Measurements from ENCODE around the gene PEX7. TPM values are rescaled to one million over a fixed set of nuclear protein-coding genes. Genes with fewer than 3 reads are reported as not detected.

Gene PEX7
- total RNA-seq, 2 experiments from 2014 or later = 2.0 to 3.4 TPM

DNA sequence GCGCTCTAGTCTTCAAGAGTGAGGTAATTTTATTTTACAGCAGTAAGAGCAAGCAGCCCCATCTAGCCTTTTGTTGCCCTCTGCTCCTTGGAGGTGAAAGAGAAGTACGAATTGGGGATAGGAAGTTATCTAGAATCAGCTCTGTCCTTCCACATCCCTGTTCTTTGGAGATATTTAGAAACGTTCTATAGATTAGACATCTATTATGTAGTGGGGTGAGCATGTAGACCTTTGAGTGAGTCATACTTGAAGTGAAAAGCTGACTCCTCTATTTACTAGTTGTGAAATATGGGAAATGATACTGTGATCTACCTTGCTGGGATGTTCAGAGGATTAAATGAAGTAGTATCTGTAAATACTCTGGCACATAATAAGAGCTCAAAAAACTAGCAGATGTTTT is 63.7 kb downstream of the PEX7 start:
- no peaks in the 10 kb centered on the region for H3K9me3 ChIP-seq (ENCODE audit: control insufficient read depth in 1 of 2, insufficient read depth in 1 of 2, low read length in 2 of 2)
- Mint-ChIP-seq H3K36me3 (ENCODE audit: low read depth) (peaks cover 26% of the 10 kb centered on the region), H3K27me3 (no peaks in the 10 kb centered on the region), H3K27ac (no peak overlapping the region), H3K4me1 (ENCODE audit: low read depth) (peaks cover 10% of the 10 kb centered on the region), H3K4me3 (no peak overlapping the region), H3K9me3 (no peaks in the 10 kb centered on the region)
- TF ChIP-seq, protein P1, sequence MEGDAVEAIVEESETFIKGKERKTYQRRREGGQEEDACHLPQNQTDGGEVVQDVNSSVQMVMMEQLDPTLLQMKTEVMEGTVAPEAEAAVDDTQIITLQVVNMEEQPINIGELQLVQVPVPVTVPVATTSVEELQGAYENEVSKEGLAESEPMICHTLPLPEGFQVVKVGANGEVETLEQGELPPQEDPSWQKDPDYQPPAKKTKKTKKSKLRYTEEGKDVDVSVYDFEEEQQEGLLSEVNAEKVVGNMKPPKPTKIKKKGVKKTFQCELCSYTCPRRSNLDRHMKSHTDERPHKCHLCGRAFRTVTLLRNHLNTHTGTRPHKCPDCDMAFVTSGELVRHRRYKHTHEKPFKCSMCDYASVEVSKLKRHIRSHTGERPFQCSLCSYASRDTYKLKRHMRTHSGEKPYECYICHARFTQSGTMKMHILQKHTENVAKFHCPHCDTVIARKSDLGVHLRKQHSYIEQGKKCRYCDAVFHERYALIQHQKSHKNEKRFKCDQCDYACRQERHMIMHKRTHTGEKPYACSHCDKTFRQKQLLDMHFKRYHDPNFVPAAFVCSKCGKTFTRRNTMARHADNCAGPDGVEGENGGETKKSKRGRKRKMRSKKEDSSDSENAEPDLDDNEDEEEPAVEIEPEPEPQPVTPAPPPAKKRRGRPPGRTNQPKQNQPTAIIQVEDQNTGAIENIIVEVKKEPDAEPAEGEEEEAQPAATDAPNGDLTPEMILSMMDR (IDR thresholded peaks at IDR 0.05) = no peak
- no peak overlapping the region for H3K4me3 ChIP-seq (ENCODE audit: low read length)
- ATAC-seq (ENCODE audit: poor library complexity) = no peak
- H3K4me1 ChIP-seq (ENCODE audit: insufficient read depth, low read length) = no peaks in the 10 kb centered on the region
- no peak overlapping the region for H3K27ac ChIP-seq (ENCODE audit: low read depth in 1 of 2, low read length in 2 of 2)
- H3K27me3 ChIP-seq (ENCODE audit: control insufficient read depth in 1 of 2, insufficient read depth in 2 of 2, low read length in 2 of 2) = no peaks in the 10 kb centered on the region
- DNase-seq = no peak
- intact Hi-C loops (cut with DNase I, micrococcal nuclease) = no loop called here
- CTCF ChIA-PET = interaction anchor here (0.6 kb wide), 1 partner anchor 40 kb away, joined by 3 read pairs; no protein-coding TSS in a partner anchor
- peaks cover 3% of the 10 kb centered on the region for H3K36me3 ChIP-seq (ENCODE audit: insufficient read depth, low read length)
- POLR2A ChIA-PET = no interaction called here

DNA sequence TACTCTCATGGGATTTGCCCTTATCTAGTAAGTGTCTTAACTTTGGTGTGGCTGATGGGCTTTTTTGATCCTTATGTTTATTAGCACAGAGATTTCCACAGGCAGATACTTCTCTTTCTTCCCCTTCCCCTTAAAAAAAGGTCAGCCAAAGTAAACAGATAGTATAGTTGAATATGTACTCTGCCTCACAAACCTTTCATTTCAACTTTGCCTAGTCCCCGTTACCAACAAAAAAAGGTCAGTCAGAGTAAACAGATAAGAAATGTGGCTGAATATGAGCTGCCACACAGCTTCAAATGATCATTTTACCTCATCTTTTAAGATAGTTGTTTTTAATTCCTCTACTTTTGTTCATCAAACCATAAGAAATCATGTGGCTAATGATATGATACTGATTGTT is 65.6 kb downstream of the PEX7 start:
- ATAC-seq (ENCODE audit: poor library complexity) = no peak
- DNase-seq = no peak
- Histone ChIP-seq H3K9me3 (ENCODE audit: control insufficient read depth in 1 of 2, insufficient read depth in 1 of 2, low read length in 2 of 2) (no peaks in the 10 kb centered on the region), H3K27me3 (ENCODE audit: control insufficient read depth in 1 of 2, insufficient read depth in 2 of 2, low read length in 2 of 2) (no peaks in the 10 kb centered on the region), H3K4me3 (ENCODE audit: low read length) (no peak overlapping the region), H3K4me1 (ENCODE audit: insufficient read depth, low read length) (no peaks in the 10 kb centered on the region), H3K36me3 (ENCODE audit: insufficient read depth, low read length) (peaks cover 3% of the 10 kb centered on the region), H3K27ac (ENCODE audit: low read depth in 1 of 2, low read length in 2 of 2) (no peak overlapping the region)
- H3K4me3 Mint-ChIP-seq = no peak overlapping the region
- H3K36me3 Mint-ChIP-seq (ENCODE audit: low read depth) = peaks cover 21% of the 10 kb centered on the region
- no peaks in the 10 kb centered on the region for H3K9me3 Mint-ChIP-seq
- TF ChIP-seq, protein P1 (IDR thresholded peaks at IDR 0.05) = no peak
- H3K27ac Mint-ChIP-seq = no peak overlapping the region
- intact Hi-C loops (cut with DNase I, micrococcal nuclease) = no loop called here
- ChIA-PET CTCF (no interaction called here), POLR2A (no interaction called here)
- peaks cover 10% of the 10 kb centered on the region for H3K4me1 Mint-ChIP-seq (ENCODE audit: low read depth)
- H3K27me3 Mint-ChIP-seq = no peaks in the 10 kb centered on the region

DNA sequence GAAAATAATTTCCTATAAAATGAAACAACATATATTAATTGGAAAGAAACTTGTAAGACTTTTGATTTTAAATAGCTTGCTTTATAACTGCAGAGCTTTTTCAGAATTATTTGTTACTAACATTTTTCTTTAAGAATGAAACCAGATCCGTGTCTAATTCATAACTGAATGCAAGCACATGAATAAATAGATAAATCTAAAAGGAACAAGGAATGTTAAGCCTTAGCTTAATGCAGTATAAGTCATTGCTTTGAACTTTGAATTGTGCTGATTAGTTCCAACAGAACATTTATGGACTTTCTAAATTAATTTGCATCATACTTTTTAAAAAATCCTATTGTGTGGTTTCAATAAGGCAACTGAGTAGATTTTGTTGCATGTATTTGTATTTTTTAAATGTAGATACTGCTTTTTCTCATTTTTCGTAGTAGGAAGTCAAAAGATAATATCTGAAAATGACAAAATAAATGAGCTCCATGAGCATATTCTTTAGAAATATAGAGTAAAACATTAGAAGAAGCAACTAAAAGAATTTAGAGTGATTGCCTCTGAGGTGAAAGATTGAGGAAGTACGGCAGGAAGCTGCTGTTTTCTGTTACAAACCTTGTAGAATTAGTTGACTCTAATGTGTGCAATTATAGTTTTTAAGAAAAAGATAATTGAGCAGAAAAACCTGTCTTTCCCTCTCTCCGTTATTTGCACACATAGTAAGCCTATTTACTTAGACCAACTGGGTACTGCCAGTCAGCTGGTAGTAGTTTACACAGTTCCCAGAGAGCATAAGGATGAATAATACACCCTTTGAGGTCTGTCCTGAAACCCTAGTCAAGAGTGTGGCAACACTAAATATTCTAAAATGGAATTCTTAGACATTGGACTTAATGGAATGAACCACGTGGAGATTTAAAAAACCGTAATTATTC is 67.1 kb downstream of the PEX7 start:
- intact Hi-C loops (cut with DNase I, micrococcal nuclease) = no loop called here

More for the DNA sequence above, 67.1 kb downstream of the PEX7 start:
- Mint-ChIP-seq H3K27me3 (no peaks in the 10 kb centered on the region), H3K36me3 (ENCODE audit: low read depth) (peaks cover 20% of the 10 kb centered on the region), H3K4me1 (ENCODE audit: low read depth) (peaks cover 10% of the 10 kb centered on the region), H3K9me3 (no peaks in the 10 kb centered on the region), H3K4me3 (no peak overlapping the region), H3K27ac (no peak overlapping the region)
- POLR2A ChIA-PET = no interaction called here
- ATAC-seq (ENCODE audit: poor library complexity) = no peak
- no peak for DNase-seq
- Histone ChIP-seq H3K27me3 (ENCODE audit: control insufficient read depth in 1 of 2, insufficient read depth in 2 of 2, low read length in 2 of 2) (no peaks in the 10 kb centered on the region), H3K27ac (ENCODE audit: low read depth in 1 of 2, low read length in 2 of 2) (no peak overlapping the region), H3K4me3 (ENCODE audit: low read length) (no peak overlapping the region), H3K9me3 (ENCODE audit: control insufficient read depth in 1 of 2, insufficient read depth in 1 of 2, low read length in 2 of 2) (no peaks in the 10 kb centered on the region), H3K4me1 (ENCODE audit: insufficient read depth, low read length) (no peaks in the 10 kb centered on the region), H3K36me3 (ENCODE audit: insufficient read depth, low read length) (peaks cover 3% of the 10 kb centered on the region)
- TF ChIP-seq, protein P1 (IDR thresholded peaks at IDR 0.05) = no peak
- CTCF ChIA-PET = interaction anchor here (0.6 to 1.3 kb wide), 2 partner anchors 97 to 425 kb away, joined by 4 to 5 read pairs; partner anchors contain the start of gene MAP3K5

All from CD4-positive, alpha-beta T cell (primary cell).